T-helper 2 cell treated with Interferon-gamma antibody and Interleukin-4, amounts not matched to agents 100 ng/mL and 5 ng/mL, for 36 hours (primary cell): ENCODE measurements around the gene OSGEP. TPM values are rescaled to one million over a fixed set of nuclear protein-coding genes. Genes with fewer than 3 reads are reported as not detected.
"Not testable (repeated sequence)": the region's sequence is repeated elsewhere in the genome, so short reads cannot be mapped to it uniquely, and the experiment has no call there.

ENCODE experiments used
- intact Hi-C: fragments of 100-400 bp; cut with micrococcal nuclease; formaldehyde crosslinking; loops from one replicate; pipeline ENCODE4 v1.15.1; 2023
- total RNA-seq: library from RNA; stranded (reverse); gene quantifications from 2 replicates; pipeline ENCODE4 v1.2.3, GENCODE V29; 2022

The OSGEP gene
- total RNA-seq, 1 donor from 2014 or later = 64.5 TPM

GRCh38 chr14:20469890-20470602, 15.4 kb upstream of the OSGEP start:
- intact Hi-C loops = loop anchor here (1.0 to 2.0 kb wide), 5 partner anchors 9 to 213 kb away; partner anchors contain the start of genes OSGEP, PARP2 and PIP4P1

GRCh38 chr14:20469242-20469889, 14.8 kb upstream of the OSGEP start, which contains the start of gene PNP:
TSS of gene PNP (plus strand) at chr14:20469406. CDS start at chr14:20469525, 119 bp downstream.
- intact Hi-C loops = loop anchor here (1.0 to 2.0 kb wide), 5 partner anchors 8 to 214 kb away; partner anchors contain the start of genes OSGEP, PARP2 and PIP4P1

DNA sequence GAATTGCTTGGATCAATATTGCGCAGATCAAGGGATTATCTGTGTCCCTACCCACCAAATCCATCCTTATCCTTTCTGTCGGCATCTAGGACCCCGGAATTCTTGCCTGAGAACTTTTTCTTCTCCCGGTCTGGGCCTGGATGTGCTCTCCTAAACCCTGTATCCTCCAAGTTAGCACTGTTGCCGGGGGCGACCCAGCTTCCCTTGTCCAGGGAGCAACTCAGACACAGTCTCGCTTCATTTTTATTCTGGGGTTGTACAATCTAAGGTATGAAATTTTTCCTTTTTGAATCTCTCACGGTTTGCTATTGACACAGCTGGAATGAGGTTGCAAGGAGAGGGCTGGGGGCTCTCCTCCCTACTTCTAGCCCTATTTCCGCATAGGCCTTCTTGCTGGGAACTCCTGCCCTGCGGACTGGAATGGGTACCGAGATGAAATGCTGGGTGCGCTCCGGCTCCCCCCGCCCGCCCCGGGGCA, 14.2 kb upstream of the OSGEP start:
- intact Hi-C loops = loop anchor here (1.0 to 2.0 kb wide), 5 partner anchors 8 to 214 kb away; partner anchors contain the start of genes OSGEP, PARP2 and PIP4P1

DNA sequence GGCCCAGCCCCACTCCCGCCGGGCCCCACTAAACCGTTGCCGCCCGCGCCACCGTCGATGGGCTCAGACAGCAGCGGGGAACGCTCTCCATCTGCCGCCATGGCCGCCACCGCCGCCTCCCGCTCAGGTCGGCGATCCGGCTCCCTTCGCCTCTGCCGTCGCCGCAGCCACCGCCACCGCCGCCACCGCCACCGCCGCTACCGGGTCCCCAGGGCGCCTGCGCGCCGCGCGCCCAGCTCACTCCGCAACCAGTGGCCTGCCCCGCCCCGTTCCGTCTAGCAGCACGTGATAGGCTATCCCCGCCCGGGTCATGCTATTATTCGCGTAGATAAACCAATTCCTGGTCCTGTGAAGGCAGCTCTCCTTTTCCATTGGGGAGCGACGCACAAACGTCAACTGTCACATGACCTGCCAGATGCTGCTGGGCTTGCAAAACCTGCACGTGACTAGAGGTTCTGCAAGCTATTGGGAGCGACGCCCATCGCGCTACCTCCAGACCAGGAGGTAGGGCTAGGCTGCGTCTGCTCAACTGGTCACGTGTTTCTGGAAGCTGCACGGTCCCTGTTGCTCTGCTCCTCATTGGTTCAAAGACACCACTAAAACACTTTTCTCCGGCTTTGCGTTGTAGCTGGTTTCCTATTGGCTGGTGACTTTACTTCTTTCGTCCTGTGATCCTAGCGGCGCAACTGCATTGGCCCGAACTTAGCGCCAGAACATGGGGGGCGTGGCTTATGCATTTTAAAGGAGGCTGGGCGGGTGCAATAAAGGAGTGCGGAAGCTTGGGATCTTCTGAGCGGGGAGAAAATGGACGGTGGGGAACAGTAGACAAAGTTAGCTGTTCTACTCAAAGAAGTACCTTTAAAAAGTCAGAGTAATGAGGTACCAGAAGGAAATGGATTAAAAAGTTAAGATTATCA, 6.9 kb upstream of the OSGEP start, which contains the start of gene PIP4P1:
Gene PIP4P1, minus strand, starts transcription at position 210 of the 917 bp plus-strand sequence. Its CDS starts 109 bp downstream, at position 101.
- intact Hi-C loops = loop anchor here (1.0 to 5.0 kb wide), 7 partner anchors 8 to 806 kb away; partner anchors contain the start of genes CCNB1IP1, HNRNPC, PARP2 and PNP

DNA sequence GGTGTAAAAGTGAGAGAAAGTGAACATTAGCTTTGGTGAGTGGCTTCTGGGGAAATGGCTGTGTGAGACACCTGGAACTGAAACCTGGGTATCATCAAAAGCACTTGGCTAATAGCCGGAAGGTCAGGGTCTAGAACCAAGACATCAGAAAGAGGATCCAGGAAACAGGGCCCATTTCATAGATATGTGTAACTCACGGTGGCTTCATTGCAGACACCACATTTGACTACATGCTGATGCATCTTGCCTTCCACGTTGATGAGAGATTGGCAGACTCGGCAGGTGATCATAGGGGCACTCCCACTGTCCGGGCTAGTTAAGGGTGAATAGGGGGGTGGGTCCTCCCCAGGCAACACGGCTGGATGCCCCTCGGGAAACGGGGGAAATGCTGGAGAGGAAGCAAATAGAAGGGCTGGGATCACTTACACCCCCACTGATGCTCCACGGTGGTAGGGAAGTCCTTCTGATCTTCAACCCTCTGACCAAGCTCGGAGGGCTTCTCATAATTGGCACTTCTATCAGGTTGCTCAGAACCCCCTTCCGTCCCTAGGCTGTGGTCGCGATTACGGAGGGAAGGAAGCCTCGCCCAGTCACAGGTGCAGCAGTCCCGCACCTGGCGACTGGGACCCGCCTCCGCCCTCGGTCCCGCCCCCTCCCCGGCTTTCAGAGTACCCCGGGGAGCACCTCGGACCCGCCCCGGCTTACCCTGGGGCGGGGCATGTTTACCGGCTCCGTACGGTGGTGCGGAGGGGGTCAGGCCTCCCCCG, 6.0 kb upstream of the OSGEP start:
- intact Hi-C loops = loop anchor here (1.0 to 5.0 kb wide), 7 partner anchors 9 to 807 kb away; partner anchors contain the start of genes CCNB1IP1, HNRNPC, PARP2 and PNP

- intact Hi-C loops = loop anchor here (10.0 kb wide), 1 partner anchor 647 kb away; the partner anchor contains the start of gene TMEM253
Measured at GRCh38 chr14:20458031-20458789, 3.6 kb upstream of the OSGEP start.

DNA sequence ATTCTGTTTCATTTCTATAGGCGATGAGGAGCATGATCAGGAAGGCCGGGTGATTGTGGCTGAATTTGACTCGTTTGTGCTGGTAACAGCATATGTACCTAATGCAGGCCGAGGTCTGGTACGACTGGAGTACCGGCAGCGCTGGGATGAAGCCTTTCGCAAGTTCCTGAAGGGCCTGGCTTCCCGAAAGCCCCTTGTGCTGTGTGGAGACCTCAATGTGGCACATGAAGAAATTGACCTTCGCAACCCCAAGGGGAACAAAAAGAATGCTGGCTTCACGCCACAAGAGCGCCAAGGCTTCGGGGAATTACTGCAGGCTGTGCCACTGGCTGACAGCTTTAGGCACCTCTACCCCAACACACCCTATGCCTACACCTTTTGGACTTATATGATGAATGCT, 2.4 kb upstream of the OSGEP start:
- intact Hi-C loops = loop anchor here (10.0 kb wide), 1 partner anchor 648 kb away; the partner anchor contains the start of gene TMEM253

DNA sequence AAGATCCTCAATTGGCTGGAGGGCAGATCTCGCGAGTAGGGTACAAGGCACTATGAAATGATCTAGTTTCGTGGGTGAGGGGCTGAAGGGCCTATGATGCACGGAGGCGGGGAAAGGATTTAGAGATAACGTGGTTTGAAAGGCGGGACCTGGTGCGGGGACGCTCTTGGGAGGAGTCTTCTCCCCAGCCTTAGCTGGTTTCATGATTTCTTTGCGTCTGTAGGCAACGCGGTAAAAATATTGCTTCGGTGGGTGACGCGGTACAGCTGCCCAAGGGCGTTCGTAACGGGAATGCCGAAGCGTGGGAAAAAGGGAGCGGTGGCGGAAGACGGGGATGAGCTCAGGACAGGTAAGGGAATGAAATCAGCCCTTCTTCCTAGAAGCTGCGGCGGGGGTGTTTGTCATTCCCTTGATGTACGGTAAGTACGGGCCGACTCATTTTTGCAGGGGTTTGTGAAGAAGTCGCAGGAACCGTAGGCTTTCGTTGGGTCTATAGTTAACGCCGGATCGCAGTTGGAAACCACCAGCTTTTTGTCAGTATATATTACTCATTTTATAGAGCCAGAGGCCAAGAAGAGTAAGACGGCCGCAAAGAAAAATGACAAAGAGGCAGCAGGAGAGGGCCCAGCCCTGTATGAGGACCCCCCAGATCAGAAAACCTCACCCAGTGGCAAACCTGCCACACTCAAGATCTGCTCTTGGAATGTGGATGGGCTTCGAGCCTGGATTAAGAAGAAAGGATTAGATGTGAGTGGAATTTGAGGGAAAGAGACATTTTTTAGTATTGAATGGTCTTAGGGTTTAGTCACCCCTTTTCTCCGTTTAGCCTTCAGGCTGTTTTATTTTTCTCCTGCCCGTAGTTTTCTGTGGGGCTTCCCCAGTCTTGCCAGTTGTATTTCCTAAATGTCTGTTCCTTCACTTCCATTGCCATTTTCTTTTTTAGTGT, 1.0 kb upstream of the OSGEP start:
- intact Hi-C loops = loop anchor here (1.0 to 10.0 kb wide), 4 partner anchors 42 to 649 kb away; partner anchors contain the start of genes PARP2, TEP1 and TMEM253

GRCh38 chr14:20452831-20453230, 1.8 kb downstream of the OSGEP start:
- intact Hi-C loops = loop anchor here (10.0 kb wide), 1 partner anchor 652 kb away; the partner anchor contains the start of gene TMEM253

DNA sequence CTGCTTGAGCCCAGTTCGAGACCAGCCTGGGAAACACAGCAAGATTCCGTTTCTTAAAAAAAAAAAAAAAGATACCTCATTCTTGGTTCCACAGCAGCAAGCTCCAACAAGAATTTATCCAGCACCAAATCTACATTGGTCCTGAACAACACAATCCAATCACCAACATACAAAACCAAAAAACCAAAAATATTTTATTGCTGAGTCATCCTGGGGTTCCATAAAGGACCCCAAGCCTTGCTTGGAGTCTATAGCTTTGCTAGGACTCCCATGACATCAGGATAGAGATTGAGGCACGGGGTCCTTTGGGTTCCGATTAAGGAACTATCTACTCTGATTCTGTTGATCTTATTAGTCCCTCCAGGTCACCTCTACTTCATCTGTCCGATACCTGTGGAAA, 7.7 kb downstream of the OSGEP start:
- intact Hi-C loops = no loop called here

DNA sequence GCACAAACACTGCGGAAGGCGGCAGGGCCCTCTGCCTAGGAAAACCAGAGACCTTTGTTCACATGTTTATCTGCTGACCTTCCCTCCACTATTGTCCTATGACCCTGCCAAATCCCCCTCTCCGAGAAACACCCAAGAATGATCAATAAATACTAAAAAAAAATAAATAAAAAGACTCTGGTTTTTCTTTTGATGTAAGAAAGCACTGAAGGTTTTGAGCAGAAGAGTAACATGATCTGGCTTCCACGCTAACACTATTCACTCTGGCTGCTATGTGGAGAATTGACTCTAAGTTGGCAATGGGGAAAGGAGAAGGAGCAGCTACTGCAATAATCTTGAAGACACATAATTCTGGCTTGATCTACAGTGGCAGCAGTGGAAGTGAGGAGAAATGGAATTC, 11.0 kb downstream of the OSGEP start:
- intact Hi-C loops = not testable (repeated sequence)

GRCh38 chr14:20441461-20441860, 13.2 kb downstream of the OSGEP start:
- intact Hi-C loops = no loop called here

GRCh38 chr14:20440882-20441281, 13.7 kb downstream of the OSGEP start:
- intact Hi-C loops = no loop called here

- intact Hi-C loops = no loop called here
Measured at GRCh38 chr14:20440465-20440864, 14.1 kb downstream of the OSGEP start.

GRCh38 chr14:20438664-20439063, 15.9 kb downstream of the OSGEP start:
- intact Hi-C loops = no loop called here

- intact Hi-C loops = no loop called here
Measured at GRCh38 chr14:20436363-20436755, 18.3 kb downstream of the OSGEP start.

- intact Hi-C loops = no loop called here
Measured at GRCh38 chr14:20435582-20436362, 18.8 kb downstream of the OSGEP start, which contains the start of gene KLHL33. TSS of gene KLHL33 (minus strand) at chr14:20436166. CDS start at chr14:20435811, 355 bp downstream.
